ENCODE data around the gene R3HCC1L.

The R3HCC1L gene

GRCh38 chr10:98263088-98263487, 128.6 kb downstream of the R3HCC1L start:
- DNase-seq, result no peak

GRCh38 chr10:98264378-98265065, 130.1 kb downstream of the R3HCC1L start:
- no peak for DNase-seq

GRCh38 chr10:98265403-98266378, 131.2 kb downstream of the R3HCC1L start:
- DNase-seq, result no peak

- no peak for DNase-seq
Measured at GRCh38 chr10:98266647-98267046, 132.2 kb downstream of the R3HCC1L start.

- no peak for DNase-seq
Measured at GRCh38 chr10:98267069-98267893, 132.8 kb downstream of the R3HCC1L start.

- DNase-seq, result no peak
Measured at GRCh38 chr10:98267894-98268693, 133.6 kb downstream of the R3HCC1L start, which contains the start of gene LOXL4. LOXL4 (minus strand) TSS chr10:98268194; CDS start chr10:98263019, 5,175 bp downstream.

GRCh38 chr10:98268694-98269431, 134.4 kb downstream of the R3HCC1L start:
- DNase-seq, result no peak

- no peak for DNase-seq
Measured at GRCh38 chr10:98269435-98269912, 135.0 kb downstream of the R3HCC1L start.

GRCh38 chr10:98270073-98270740, 135.8 kb downstream of the R3HCC1L start:
- DNase-seq, result no peak

- no peak for DNase-seq
Measured at GRCh38 chr10:98270786-98271185, 136.3 kb downstream of the R3HCC1L start.

- DNase-seq, result no peak
Measured at GRCh38 chr10:98272245-98272644, 137.8 kb downstream of the R3HCC1L start.

- DNase-seq, result no peak
Measured at GRCh38 chr10:98272656-98273055, 138.2 kb downstream of the R3HCC1L start.

GRCh38 chr10:98273057-98273850, 138.8 kb downstream of the R3HCC1L start:
- DNase-seq, result no peak

GRCh38 chr10:98274562-98274961, 140.1 kb downstream of the R3HCC1L start:
- no peak for DNase-seq

- DNase-seq, result no peak
Measured at GRCh38 chr10:98276311-98276710, 141.9 kb downstream of the R3HCC1L start.

- no peak for DNase-seq
Measured at GRCh38 chr10:98285416-98285815, 151.0 kb downstream of the R3HCC1L start.

GRCh38 chr10:98286419-98286818, 152.0 kb downstream of the R3HCC1L start:
- DNase-seq, result no peak

- no peak for DNase-seq
Measured at GRCh38 chr10:98287321-98287720, 152.9 kb downstream of the R3HCC1L start.

GRCh38 chr10:98289802-98290209, 155.3 kb downstream of the R3HCC1L start:
- no peak for DNase-seq

- no peak for DNase-seq
Measured at GRCh38 chr10:98292971-98293370, 158.5 kb downstream of the R3HCC1L start.

Data from activated CD4-positive, alpha-beta T cell treated with anti-CD3 and anti-CD28 coated beads, Interleukin-2, Interleukin-6, amounts not matched to agents 100 ng/mL and 50 ng/mL, durations not matched to agents 16 hours and 8 hours (primary cell).